ENCODE measurements around the gene HBP1. TPM values are rescaled to one million over a fixed set of nuclear protein-coding genes. Genes with fewer than 3 reads are reported as not detected.

The HBP1 gene
- total RNA-seq, 1 experiment from 2014 or later, result 31.0 TPM

DNA sequence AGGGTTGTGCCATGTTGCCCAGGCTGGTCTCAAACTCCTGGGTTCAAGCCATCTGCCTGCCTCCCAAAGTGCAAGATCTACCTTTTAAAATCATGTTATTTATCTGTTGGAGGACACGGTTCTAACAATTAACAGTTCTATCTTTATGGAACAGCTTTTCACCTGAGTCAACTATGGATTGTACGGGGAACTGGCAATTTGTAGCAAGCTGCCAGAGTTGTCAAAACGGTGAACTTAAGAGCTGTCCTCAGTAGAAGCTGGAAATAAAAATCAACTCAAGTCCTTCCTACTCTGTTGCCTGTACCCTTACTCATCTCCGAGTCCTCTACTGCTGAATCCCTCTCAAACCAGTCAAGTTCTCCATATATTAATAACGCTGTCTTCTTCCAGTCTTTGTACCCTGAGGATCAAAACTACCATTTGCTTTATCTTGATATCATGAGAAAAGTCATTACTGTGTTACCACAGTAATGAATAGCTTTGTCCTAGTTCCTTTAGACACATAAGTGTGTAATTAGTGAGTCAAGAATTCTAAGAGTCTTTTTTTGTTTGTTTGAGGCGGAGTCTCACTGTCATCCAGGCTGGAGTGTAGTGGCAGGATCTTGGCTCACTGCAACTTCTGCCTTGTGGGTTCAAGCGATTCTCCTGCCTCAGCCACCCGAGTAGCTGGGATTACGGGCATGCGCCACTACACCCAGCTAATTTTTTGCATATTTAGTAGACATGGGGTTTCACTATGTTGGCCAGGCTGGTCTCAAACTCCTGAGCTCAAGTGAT is 28.2 kb downstream of the HBP1 start:
- Mint-ChIP-seq H3K36me3 (peaks cover 40% of the 10 kb centered on the region), H3K4me1 (no peaks in the 10 kb centered on the region), H3K27me3 (ENCODE audit: low read depth) (no peaks in the 10 kb centered on the region), H3K27ac (no peak overlapping the region), H3K4me3 (no peak overlapping the region), H3K9me3 (no peaks in the 10 kb centered on the region)
- TF ChIP-seq SP1 (CRISPR knock-in tag; conservative IDR thresholded peaks at IDR 0.05) (no peak), RORB (CRISPR knock-in tag; IDR thresholded peaks at IDR 0.05) (no peak), SMAD4 (CRISPR knock-in tag; IDR thresholded peaks at IDR 0.05) (no peak), ZBTB21 (CRISPR knock-in tag; IDR thresholded peaks at IDR 0.05; ENCODE audit: borderline replicate concordance) (no peak), ZNF317 (CRISPR knock-in tag; IDR thresholded peaks at IDR 0.05; ENCODE audit: borderline replicate concordance, low read depth) (no peak), TEAD4 (CRISPR knock-in tag; IDR thresholded peaks at IDR 0.05) (no peak), ZNF671 (CRISPR knock-in tag; IDR thresholded peaks at IDR 0.05) (no peak), CREM (CRISPR knock-in tag; IDR thresholded peaks at IDR 0.05) (no peak), ELF4 (CRISPR knock-in tag; IDR thresholded peaks at IDR 0.05; ENCODE audit: low read depth) (no peak), ZNF423 (CRISPR knock-in tag; IDR thresholded peaks at IDR 0.05) (no peak)
- TF ChIP-seq, protein P1, sequence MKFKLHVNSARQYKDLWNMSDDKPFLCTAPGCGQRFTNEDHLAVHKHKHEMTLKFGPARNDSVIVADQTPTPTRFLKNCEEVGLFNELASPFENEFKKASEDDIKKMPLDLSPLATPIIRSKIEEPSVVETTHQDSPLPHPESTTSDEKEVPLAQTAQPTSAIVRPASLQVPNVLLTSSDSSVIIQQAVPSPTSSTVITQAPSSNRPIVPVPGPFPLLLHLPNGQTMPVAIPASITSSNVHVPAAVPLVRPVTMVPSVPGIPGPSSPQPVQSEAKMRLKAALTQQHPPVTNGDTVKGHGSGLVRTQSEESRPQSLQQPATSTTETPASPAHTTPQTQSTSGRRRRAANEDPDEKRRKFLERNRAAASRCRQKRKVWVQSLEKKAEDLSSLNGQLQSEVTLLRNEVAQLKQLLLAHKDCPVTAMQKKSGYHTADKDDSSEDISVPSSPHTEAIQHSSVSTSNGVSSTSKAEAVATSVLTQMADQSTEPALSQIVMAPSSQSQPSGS (CRISPR knock-in tag; IDR thresholded peaks at IDR 0.05; ENCODE audit: borderline replicate concordance, low read depth), result no peak
- TF ChIP-seq, protein P2, sequence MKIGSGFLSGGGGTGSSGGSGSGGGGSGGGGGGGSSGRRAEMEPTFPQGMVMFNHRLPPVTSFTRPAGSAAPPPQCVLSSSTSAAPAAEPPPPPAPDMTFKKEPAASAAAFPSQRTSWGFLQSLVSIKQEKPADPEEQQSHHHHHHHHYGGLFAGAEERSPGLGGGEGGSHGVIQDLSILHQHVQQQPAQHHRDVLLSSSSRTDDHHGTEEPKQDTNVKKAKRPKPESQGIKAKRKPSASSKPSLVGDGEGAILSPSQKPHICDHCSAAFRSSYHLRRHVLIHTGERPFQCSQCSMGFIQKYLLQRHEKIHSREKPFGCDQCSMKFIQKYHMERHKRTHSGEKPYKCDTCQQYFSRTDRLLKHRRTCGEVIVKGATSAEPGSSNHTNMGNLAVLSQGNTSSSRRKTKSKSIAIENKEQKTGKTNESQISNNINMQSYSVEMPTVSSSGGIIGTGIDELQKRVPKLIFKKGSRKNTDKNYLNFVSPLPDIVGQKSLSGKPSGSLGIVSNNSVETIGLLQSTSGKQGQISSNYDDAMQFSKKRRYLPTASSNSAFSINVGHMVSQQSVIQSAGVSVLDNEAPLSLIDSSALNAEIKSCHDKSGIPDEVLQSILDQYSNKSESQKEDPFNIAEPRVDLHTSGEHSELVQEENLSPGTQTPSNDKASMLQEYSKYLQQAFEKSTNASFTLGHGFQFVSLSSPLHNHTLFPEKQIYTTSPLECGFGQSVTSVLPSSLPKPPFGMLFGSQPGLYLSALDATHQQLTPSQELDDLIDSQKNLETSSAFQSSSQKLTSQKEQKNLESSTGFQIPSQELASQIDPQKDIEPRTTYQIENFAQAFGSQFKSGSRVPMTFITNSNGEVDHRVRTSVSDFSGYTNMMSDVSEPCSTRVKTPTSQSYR (CRISPR knock-in tag; IDR thresholded peaks at IDR 0.05), result no peak
- TF ChIP-seq, protein P3, sequence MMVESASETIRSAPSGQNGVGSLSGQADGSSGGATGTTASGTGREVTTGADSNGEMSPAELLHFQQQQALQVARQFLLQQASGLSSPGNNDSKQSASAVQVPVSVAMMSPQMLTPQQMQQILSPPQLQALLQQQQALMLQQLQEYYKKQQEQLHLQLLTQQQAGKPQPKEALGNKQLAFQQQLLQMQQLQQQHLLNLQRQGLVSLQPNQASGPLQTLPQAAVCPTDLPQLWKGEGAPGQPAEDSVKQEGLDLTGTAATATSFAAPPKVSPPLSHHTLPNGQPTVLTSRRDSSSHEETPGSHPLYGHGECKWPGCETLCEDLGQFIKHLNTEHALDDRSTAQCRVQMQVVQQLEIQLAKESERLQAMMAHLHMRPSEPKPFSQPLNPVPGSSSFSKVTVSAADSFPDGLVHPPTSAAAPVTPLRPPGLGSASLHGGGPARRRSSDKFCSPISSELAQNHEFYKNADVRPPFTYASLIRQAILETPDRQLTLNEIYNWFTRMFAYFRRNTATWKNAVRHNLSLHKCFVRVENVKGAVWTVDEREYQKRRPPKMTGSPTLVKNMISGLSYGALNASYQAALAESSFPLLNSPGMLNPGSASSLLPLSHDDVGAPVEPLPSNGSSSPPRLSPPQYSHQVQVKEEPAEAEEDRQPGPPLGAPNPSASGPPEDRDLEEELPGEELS (CRISPR knock-in tag; IDR thresholded peaks at IDR 0.05), result no peak
- TF ChIP-seq, protein P4, sequence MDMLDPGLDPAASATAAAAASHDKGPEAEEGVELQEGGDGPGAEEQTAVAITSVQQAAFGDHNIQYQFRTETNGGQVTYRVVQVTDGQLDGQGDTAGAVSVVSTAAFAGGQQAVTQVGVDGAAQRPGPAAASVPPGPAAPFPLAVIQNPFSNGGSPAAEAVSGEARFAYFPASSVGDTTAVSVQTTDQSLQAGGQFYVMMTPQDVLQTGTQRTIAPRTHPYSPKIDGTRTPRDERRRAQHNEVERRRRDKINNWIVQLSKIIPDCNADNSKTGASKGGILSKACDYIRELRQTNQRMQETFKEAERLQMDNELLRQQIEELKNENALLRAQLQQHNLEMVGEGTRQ (CRISPR knock-in tag; IDR thresholded peaks at IDR 0.05), result no peak
- TF ChIP-seq, protein P5, sequence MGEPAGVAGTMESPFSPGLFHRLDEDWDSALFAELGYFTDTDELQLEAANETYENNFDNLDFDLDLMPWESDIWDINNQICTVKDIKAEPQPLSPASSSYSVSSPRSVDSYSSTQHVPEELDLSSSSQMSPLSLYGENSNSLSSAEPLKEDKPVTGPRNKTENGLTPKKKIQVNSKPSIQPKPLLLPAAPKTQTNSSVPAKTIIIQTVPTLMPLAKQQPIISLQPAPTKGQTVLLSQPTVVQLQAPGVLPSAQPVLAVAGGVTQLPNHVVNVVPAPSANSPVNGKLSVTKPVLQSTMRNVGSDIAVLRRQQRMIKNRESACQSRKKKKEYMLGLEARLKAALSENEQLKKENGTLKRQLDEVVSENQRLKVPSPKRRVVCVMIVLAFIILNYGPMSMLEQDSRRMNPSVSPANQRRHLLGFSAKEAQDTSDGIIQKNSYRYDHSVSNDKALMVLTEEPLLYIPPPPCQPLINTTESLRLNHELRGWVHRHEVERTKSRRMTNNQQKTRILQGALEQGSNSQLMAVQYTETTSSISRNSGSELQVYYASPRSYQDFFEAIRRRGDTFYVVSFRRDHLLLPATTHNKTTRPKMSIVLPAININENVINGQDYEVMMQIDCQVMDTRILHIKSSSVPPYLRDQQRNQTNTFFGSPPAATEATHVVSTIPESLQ (CRISPR knock-in tag; IDR thresholded peaks at IDR 0.05), result no peak
- POLR2A ChIA-PET, result no interaction called here
- CTCF ChIA-PET, result no interaction called here
- DNase-seq (ENCODE audit: low spot score) (no peak), ATAC-seq (no peak)
